Uterus (tissue), 4 donors: ENCODE data around the gene ASTN2. TPM values are rescaled to one million over a fixed set of nuclear protein-coding genes. Genes with fewer than 3 reads are reported as not detected.

Source experiments
- DNase-seq, 2 donors: peaks; one replicate each; pipeline ENCODE4 v3.0.0-alpha.2; 2019 to 2020
- H3K27ac ChIP-seq, 2 donors: fragments of 200-600 bp; sonication (generic); 1 replicate in 1 of 2; 2 replicates in 1 of 2; pipeline ENCODE4 v1.5.1; 2016 to 2018
- H3K27me3 ChIP-seq, 2 donors: fragments of 200-600 bp; sonication (generic); one replicate each; pipeline ENCODE4 v1.5.1; 2018 to 2019; ENCODE audit warnings: control low read depth in 1 of 2
- H3K36me3 ChIP-seq, 2 donors: fragments of 200-600 bp; sonication (generic); one replicate each; pipeline ENCODE4 v1.5.1; 2019; ENCODE audit warnings: control low read depth in 1 of 2
- H3K4me1 ChIP-seq, 2 donors: fragments of 200-600 bp; sonication (generic); one replicate each; pipeline ENCODE4 v1.5.1; 2018 to 2019; ENCODE audit warnings: control low read depth in 1 of 2
- H3K4me3 ChIP-seq, 2 donors: fragments of 200-600 bp; sonication (generic); 1 replicate in 1 of 2; 2 replicates in 1 of 2; pipeline ENCODE4 v1.5.1; 2018 to 2019; ENCODE audit warnings: mild to moderate bottlenecking in 1 of 2
- H3K9me3 ChIP-seq, 2 donors: fragments of 200-600 bp; sonication (generic); one replicate each; pipeline ENCODE4 v1.5.1; 2019; ENCODE audit warnings: control low read depth in 1 of 2
- CTCF ChIP-seq, 4 experiments: fragments of 200-600 bp in 2 of 4; fragments of 450-650 bp in 2 of 4; sonication (generic) in 2 of 4; IDR thresholded peaks; one replicate each; pipeline ENCODE4 v1.5.1; 2016 to 2019; ENCODE audit warnings: antibody characterized with exemption in 4 of 4, mild to moderate bottlenecking in 2 of 4, moderate library complexity in 1 of 4
- POLR2A ChIP-seq, 2 donors: fragments of 450-650 bp; IDR thresholded peaks; one replicate each; pipeline ENCODE4 v1.6.1; 2016; ENCODE audit warnings: antibody characterized with exemption in 2 of 2, mild to moderate bottlenecking in 1 of 2, moderate library complexity in 1 of 2
- intact Hi-C: fragments of 100-400 bp; cut with DNase I; formaldehyde crosslinking; loops from one replicate; pipeline ENCODE4 v1.15.1; 2023; ENCODE audit warnings: low total_unique reads
- total RNA-seq, 4 donors: library from RNA; depleted of rRNA in 3 of 4; stranded (reverse); fragments of >200 nt in 3 of 4; gene quantifications; one replicate each; pipeline versions ENCODE4 v1.1.0 to v1.2.4, GENCODE V29; 2014 to 2023
- donor health status: DM: yes; HTN: yes; CAD: no.

The ASTN2 gene
- total RNA-seq, 4 donors from 2014 or later, result 1.8 to 8.6 (median 6.7) TPM

- Histone ChIP-seq H3K27me3 (no peaks in the 10 kb centered on the region), H3K4me1 (no peaks in the 10 kb centered on the region), H3K36me3 (no peaks in the 10 kb centered on the region), H3K4me3 (no peak overlapping the region), H3K27ac (no peak overlapping the region), H3K9me3 (no peaks in the 10 kb centered on the region)
- TF ChIP-seq POLR2A (IDR thresholded peaks at IDR 0.05), result no peak
- TF ChIP-seq CTCF (IDR thresholded peaks at IDR 0.05), result no peak
- DNase-seq, result no peak
- intact Hi-C loops, result no loop called here
Measured at GRCh38 chr9:116753389-116753788, 661.5 kb downstream of the ASTN2 start.

- no peak for DNase-seq
- H3K4me1 ChIP-seq, result no peaks in the 10 kb centered on the region
- intact Hi-C loops, result no loop called here
- H3K4me3 ChIP-seq, result no peak overlapping the region
- no peak for TF ChIP-seq POLR2A (IDR thresholded peaks at IDR 0.05)
- TF ChIP-seq CTCF (IDR thresholded peaks at IDR 0.05), result no peak
- H3K27ac ChIP-seq, result no peak overlapping the region
- H3K36me3 ChIP-seq, result no peaks in the 10 kb centered on the region
- H3K9me3 ChIP-seq, result no peaks in the 10 kb centered on the region
- H3K27me3 ChIP-seq, result no peaks in the 10 kb centered on the region
Measured at GRCh38 chr9:116750510-116750909, 664.3 kb downstream of the ASTN2 start.

GRCh38 chr9:116749772-116750171 lies 665.1 kb downstream of the ASTN2 start:
- no peak for TF ChIP-seq POLR2A (IDR thresholded peaks at IDR 0.05)
- TF ChIP-seq CTCF (IDR thresholded peaks at IDR 0.05), result no peak
- intact Hi-C loops, result no loop called here
- no peak overlapping the region for H3K27ac ChIP-seq
- no peaks in the 10 kb centered on the region for H3K27me3 ChIP-seq
- DNase-seq, result no peak
- H3K9me3 ChIP-seq, result no peaks in the 10 kb centered on the region
- H3K4me3 ChIP-seq, result no peak overlapping the region
- no peaks in the 10 kb centered on the region for H3K36me3 ChIP-seq
- no peaks in the 10 kb centered on the region for H3K4me1 ChIP-seq

GRCh38 chr9:116749176-116749575 lies 665.7 kb downstream of the ASTN2 start:
- Histone ChIP-seq H3K36me3 (no peaks in the 10 kb centered on the region), H3K27ac (no peak overlapping the region), H3K4me3 (no peak overlapping the region), H3K9me3 (no peaks in the 10 kb centered on the region), H3K4me1 (no peaks in the 10 kb centered on the region), H3K27me3 (no peaks in the 10 kb centered on the region)
- no peak for DNase-seq
- intact Hi-C loops, result no loop called here
- TF ChIP-seq CTCF (IDR thresholded peaks at IDR 0.05), result no peak
- no peak for TF ChIP-seq POLR2A (IDR thresholded peaks at IDR 0.05)

GRCh38 chr9:116741742-116742141 lies 673.1 kb downstream of the ASTN2 start:
- intact Hi-C loops, result no loop called here
- no peak for DNase-seq
- Histone ChIP-seq H3K36me3 (no peaks in the 10 kb centered on the region), H3K4me3 (no peak overlapping the region), H3K27ac (no peak overlapping the region), H3K4me1 (no peaks in the 10 kb centered on the region), H3K27me3 (no peaks in the 10 kb centered on the region), H3K9me3 (no peaks in the 10 kb centered on the region)
- TF ChIP-seq POLR2A (IDR thresholded peaks at IDR 0.05) (no peak), CTCF (IDR thresholded peaks at IDR 0.05) (no peak)
